K562 (cell line): Measurements from ENCODE around the gene ZNF554. TPM values are rescaled to one million over a fixed set of nuclear protein-coding genes. Genes with fewer than 3 reads are reported as not detected.

Experiments
- ATAC-seq: fragments of 200-7000 bp; cut with Tn5 transposase; 3 replicates; pipeline ENCODE4 v1.9.1; 2020; ENCODE audit warnings: moderate library complexity
- BruUV-seq: library from RNA; stranded (reverse); fragments of 400-500 nt; replicated peaks from 2 replicates; lab custom pipeline; 2021; lab: Mats Ljungman, UMichigan
- CTCF ChIA-PET: fragments of 300-600 bp; formaldehyde crosslinking; extraction: SDS; loops from one replicate; lab custom pipeline; 2021; ENCODE audit warnings: low intra/inter-chr PET ratio; lab: Yijun Ruan, JAX
- POLR2A ChIA-PET: fragments of 300-600, 350-650 bp; sonication (Branson Sonifier 250); formaldehyde crosslinking; extraction: SDS; loops from one replicate; lab custom pipeline; 2021; ENCODE audit warnings: antibody characterized with exemption, inconsistent platforms; lab: Yijun Ruan, JAX
- DNase-seq, 4 experiments: peaks; one replicate each; pipeline versions ENCODE4 v3.0.0 to v3.0.0-alpha.2; 2011 to 2018; ENCODE audit warnings: low spot score in 3 of 4, mixed read lengths in 3 of 4; ENCODE audit errors: extremely low read depth in 1 of 4
- FAIRE-seq: peaks from 2 replicates; lab custom pipeline; 2011; peaks lifted over from hg19 to GRCh38; lab: Jason Lieb, UNC
- H2AFZ ChIP-seq: 2 replicates; pipeline ENCODE4 v1.6.0; 2011; ENCODE audit warnings: low read depth, low read length, control low read depth, inconsistent platforms
- H3K27ac ChIP-seq: fragments of 200-600 bp; 3 replicates; pipeline ENCODE4 v1.8.0; 2011; ENCODE audit warnings: low read depth, mild to moderate bottlenecking, control low read depth, inconsistent platforms, low read length, moderate library complexity, mixed read lengths; ENCODE audit errors: extremely low read depth
- H3K27me3 ChIP-seq, 2 experiments: fragments of 300-600 bp in 1 of 2; 2 replicates in 1 of 2; 3 replicates in 1 of 2; pipeline versions ENCODE4 v1.6.0 to v1.8.0; 2011; ENCODE audit warnings: inconsistent platforms in 2 of 2, low read length in 2 of 2, mild to moderate bottlenecking in 1 of 2, mixed read lengths in 1 of 2, moderate library complexity in 1 of 2; ENCODE audit not compliant: control insufficient read depth in 2 of 2, insufficient read depth in 2 of 2
- H3K36me3 ChIP-seq: fragments of 300-600 bp; 3 replicates; pipeline ENCODE4 v1.8.0; 2011; ENCODE audit warnings: mild to moderate bottlenecking, low read length, inconsistent platforms; ENCODE audit not compliant: control insufficient read depth, insufficient read depth
- H3K4me1 ChIP-seq, 2 experiments: fragments of 200-600 bp in 1 of 2; replicated peaks in 1 of 2; 2 replicates in 1 of 2; 3 replicates in 1 of 2; pipeline versions ENCODE4 v1.5.1 to v1.8.0; 2011; ENCODE audit warnings: inconsistent platforms in 2 of 2, low read length in 2 of 2, mild to moderate bottlenecking in 1 of 2, mixed read lengths in 1 of 2, moderate library complexity in 1 of 2; ENCODE audit not compliant: control insufficient read depth in 2 of 2, insufficient read depth in 2 of 2
- H3K4me2 ChIP-seq: 2 replicates; pipeline ENCODE4 v1.6.1; 2011; ENCODE audit warnings: low read length, control low read depth, inconsistent platforms, mixed read lengths; ENCODE audit not compliant: insufficient read depth
- H3K4me3 ChIP-seq: fragments of 200-600 bp; sonication (generic), shearing (Covaris generic); 2 replicates; pipeline ENCODE4 v1.5.1; 2016; ENCODE audit warnings: control low read depth, inconsistent platforms
- H3K79me2 ChIP-seq: fragments of 200-600 bp; 3 replicates; pipeline ENCODE4 v1.8.0; 2011; ENCODE audit warnings: low read length, inconsistent platforms; ENCODE audit not compliant: control insufficient read depth, insufficient read depth
- H3K9ac ChIP-seq, 2 experiments: 2 replicates each; pipeline versions ENCODE4 v1.6.0 to v1.6.1; 2011; ENCODE audit warnings: low read depth in 2 of 2, low read length in 2 of 2, control low read depth in 1 of 2, inconsistent platforms in 1 of 2, mild to moderate bottlenecking in 1 of 2, mixed read lengths in 1 of 2; ENCODE audit not compliant: insufficient read depth in 1 of 2
- H3K9me1 ChIP-seq: one replicate; pipeline ENCODE4 v1.6.0; 2011; ENCODE audit warnings: inconsistent platforms, mild to moderate bottlenecking, low read length, moderate library complexity; ENCODE audit not compliant: control insufficient read depth, insufficient read depth
- H3K9me3 ChIP-seq: replicated peaks from 2 replicates; pipeline ENCODE4 v1.5.1; 2011; ENCODE audit warnings: low read depth, low read length, inconsistent platforms; ENCODE audit not compliant: control insufficient read depth, insufficient read depth
- H4K20me1 ChIP-seq: replicated peaks from 2 replicates; pipeline ENCODE4 v1.6.1; 2011; ENCODE audit warnings: low read length, inconsistent platforms, mixed read lengths; ENCODE audit not compliant: control insufficient read depth, insufficient read depth
- CBFB ChIP-seq: sonication (generic); formaldehyde crosslinking; IDR thresholded peaks from 2 replicates; pipeline ENCODE4 v1.4.0; 2020; ENCODE audit warnings: mild to moderate bottlenecking, missing genetic modification reagents
- CTCFL ChIP-seq: IDR thresholded peaks from 2 replicates; pipeline ENCODE4 v1.6.1; 2011; ENCODE audit warnings: borderline replicate concordance, low read depth, mild to moderate bottlenecking, moderate library complexity, low read length; ENCODE audit not compliant: insufficient read depth, poor library complexity, severe bottlenecking
- ELF4 ChIP-seq: fragments of 450-650 bp; formaldehyde crosslinking; IDR thresholded peaks from 2 replicates; pipeline ENCODE4 v1.4.0; 2022; ENCODE audit warnings: missing genetic modification characterization
- HDAC2 ChIP-seq: fragments of 450-650 bp; IDR thresholded peaks from 2 replicates; pipeline ENCODE4 v1.6.1; 2016; ENCODE audit warnings: mild to moderate bottlenecking
- HNRNPH1 ChIP-seq: fragments of 200-400 bp; formaldehyde crosslinking; optimal IDR thresholded peaks from 2 replicates; pipeline ENCODE3; 2017; ENCODE audit warnings: low read depth, mild to moderate bottlenecking, low read length, moderate library complexity
- MTA1 ChIP-seq: fragments of 450-650 bp; IDR thresholded peaks from 2 replicates; pipeline ENCODE4 v1.6.1; 2017; ENCODE audit warnings: borderline replicate concordance
- OTX1 ChIP-seq: fragments of 450-650 bp; formaldehyde crosslinking; IDR thresholded peaks from 2 replicates; pipeline ENCODE4 v1.4.0; 2022; ENCODE audit warnings: mild to moderate bottlenecking
- RFX1 ChIP-seq: fragments of 450-650 bp; IDR thresholded peaks from 2 replicates; pipeline ENCODE4 v1.6.1; 2016; ENCODE audit warnings: mild to moderate bottlenecking, moderate library complexity
- ZBTB17 ChIP-seq: fragments of 450-650 bp; formaldehyde crosslinking; IDR thresholded peaks from 2 replicates; pipeline ENCODE4 v1.4.0; 2020; ENCODE audit warnings: mild to moderate bottlenecking
- ZBTB40 ChIP-seq, 2 experiments: fragments of 450-650 bp in 1 of 2; sonication (generic) in 1 of 2; formaldehyde crosslinking in 1 of 2; IDR thresholded peaks; 2 replicates each; pipeline versions ENCODE4 v1.7.1 to v1.9.0; 2016 to 2022; ENCODE audit warnings: inconsistent platforms in 1 of 2, mild to moderate bottlenecking in 1 of 2, missing genetic modification reagents in 1 of 2
- ZNF232 ChIP-seq: sonication (generic); formaldehyde crosslinking; IDR thresholded peaks from 2 replicates; pipeline ENCODE4 v1.8.0; 2022; ENCODE audit warnings: mild to moderate bottlenecking, missing genetic modification reagents
- ZNF347 ChIP-seq: fragments of 450-650 bp; formaldehyde crosslinking; IDR thresholded peaks from 2 replicates; pipeline ENCODE4 v1.4.0; 2020; ENCODE audit warnings: low read depth, mild to moderate bottlenecking, moderate library complexity
- ZNF41 ChIP-seq: fragments of 250-450 bp; sonication (Bioruptor Pico); conservative IDR thresholded peaks from 2 replicates; pipeline ENCODE4 v1.4.0; 2020; ENCODE audit warnings: mild to moderate bottlenecking
- WGBS: fragments of 100-300 bp; shearing (Covaris generic); methylation state at CpG from one replicate; pipeline ENCODE4 v1.1.6; 2016; ENCODE audit warnings: low coverage, mixed read lengths; ENCODE audit not compliant: insufficient coverage; ENCODE audit errors: missing lambda C conversion rate; 5-methylcytosine and 5-hydroxymethylcytosine counted together
- in situ Hi-C: fragments of 300-500 bp; cut with MboI; formaldehyde crosslinking; loops from 4 replicates; pipeline ENCODE4 v1.15.0; 2018; ENCODE audit warnings: inconsistent platforms, mixed read lengths
- intact Hi-C: fragments of 100-400 bp; cut with micrococcal nuclease; formaldehyde crosslinking; loops from 2 replicates; pipeline ENCODE4 v1.14.2; 2022
- polyA plus RNA-seq, 8 experiments: library from polyadenylated mRNA; depleted of rRNA in 4 of 8; stranded (reverse) in 5 of 8; unstranded in 3 of 8; fragments of >200 nt; fragmentation: Nextera tagmentation in 2 of 8; fragmentation: Illumina TruSeq in 1 of 8; extraction: Ambion mirVana in 2 of 8; extraction: Trizol in 1 of 8; gene quantifications; 2 replicates each; pipeline versions ENCODE4 v1.2.1 to v1.2.3, GENCODE V29; 2011 to 2014; ENCODE audit warnings: inconsistent platforms in 1 of 8, missing spikeins in 1 of 8
- total RNA-seq, 7 experiments: library from RNA; depleted of rRNA in 6 of 7; stranded (reverse); fragments of >200 nt in 6 of 7; fragmentation: Illumina TruSeq in 2 of 7; extraction: Trizol in 2 of 7; gene quantifications; 2 replicates each; pipeline versions ENCODE4 v1.2.1 to v1.2.3, GENCODE V29; 2011 to 2021; ENCODE audit warnings: low replicate concordance in 1 of 7

ZNF554 gene
- total and polyA plus RNA-seq, 9 of the 15 experiments (the other 6 are each of a cell fraction or from before 2014, with no cell fraction given) = 0.07 to 1.8 (median 1.1) TPM

GRCh38 chr19:2837430-2837829, 17.8 kb downstream of the ZNF554 start:
- 30% methylated on average over 2 of the region's 4 CpGs for WGBS
- FAIRE-seq (no peak), DNase-seq (no peak), ATAC-seq (no peak)
- Histone ChIP-seq H3K36me3 (no peaks in the 10 kb centered on the region), H3K9me1 (no peaks in the 10 kb centered on the region), H3K9ac (no peak overlapping the region), H3K4me2 (no peak overlapping the region), H4K20me1 (no peaks in the 10 kb centered on the region), H3K79me2 (peaks cover 7% of the 10 kb centered on the region; the same call in 1 of the 3 replicates), H3K27ac (no peak overlapping the region), H2AFZ (no peak overlapping the region), H3K27me3 (no peaks in the 10 kb centered on the region), H3K4me3 (no peak overlapping the region), H3K9me3 (peaks cover 26% of the 10 kb centered on the region), H3K4me1 (peaks cover 5 to 20% of the 10 kb centered on the region in 2 experiments; a peak in 4 of 5 replicates)
- intact Hi-C loops = no loop called here
- BruUV-seq = no TSS peak
- POLR2A ChIA-PET = interaction anchor here (1.9 kb wide), 1 partner anchor 13 kb away, joined by 5 read pairs; no protein-coding TSS in a partner anchor
- CTCF ChIA-PET = no interaction called here
- in situ Hi-C loops = no loop called here
- no peak for TF ChIP-seq ELF4 (CRISPR knock-in tag)
- TF ChIP-seq CTCFL = no peak
- TF ChIP-seq ZBTB40 (IDR thresholded peaks at IDR 0.05) = no peak
- TF ChIP-seq ZBTB40 (CRISPR knock-in tag; IDR thresholded peaks at IDR 0.05) = no peak
- no peak for TF ChIP-seq RFX1
- TF ChIP-seq ZNF347 (CRISPR knock-in tag) = no peak
- TF ChIP-seq ZBTB17 (CRISPR knock-in tag) = no peak
- TF ChIP-seq CBFB (CRISPR knock-in tag) = no peak
- no peak for TF ChIP-seq ZNF41 (CRISPR knock-in tag)
- TF ChIP-seq OTX1 = no peak
- TF ChIP-seq ZNF232 (CRISPR knock-in tag) = no peak
- no peak for TF ChIP-seq HNRNPH1
- no peak for TF ChIP-seq MTA1
- TF ChIP-seq HDAC2 = no peak
